Measurements from ENCODE around the gene CISD2. TPM values are rescaled to one million over a fixed set of nuclear protein-coding genes. Genes with fewer than 3 reads are reported as not detected.

The CISD2 gene
- total RNA-seq, 4 donors from 2014 or later = 9.9 to 11.1 (median 10.4) TPM

- H3K9me3 ChIP-seq = no peaks in the 10 kb centered on the region
- 4% methylated on average over 2 of the region's 2 CpGs for WGBS
- TF ChIP-seq POLR2AphosphoS5 (IDR thresholded peaks at IDR 0.05) (no peak), CTCF (IDR thresholded peaks at IDR 0.05) (no peak), POLR2A (IDR thresholded peaks at IDR 0.05) (no peak), EP300 (IDR thresholded peaks at IDR 0.05) (no peak)
- H3K36me3 ChIP-seq = no peaks in the 10 kb centered on the region
- DNase-seq (ENCODE audit: low spot score in 2 of 2) = no peak
- peaks cover 61% of the 10 kb centered on the region for H3K4me1 ChIP-seq
- peak overlapping the region; percentile 68 for H3K4me3 ChIP-seq
- peak overlapping the region; percentile 100 for H3K27ac ChIP-seq
- no peaks in the 10 kb centered on the region for H3K27me3 ChIP-seq
Observed at GRCh38 chr4:102824398-102824797, 44.4 kb upstream of the CISD2 start.

DNA sequence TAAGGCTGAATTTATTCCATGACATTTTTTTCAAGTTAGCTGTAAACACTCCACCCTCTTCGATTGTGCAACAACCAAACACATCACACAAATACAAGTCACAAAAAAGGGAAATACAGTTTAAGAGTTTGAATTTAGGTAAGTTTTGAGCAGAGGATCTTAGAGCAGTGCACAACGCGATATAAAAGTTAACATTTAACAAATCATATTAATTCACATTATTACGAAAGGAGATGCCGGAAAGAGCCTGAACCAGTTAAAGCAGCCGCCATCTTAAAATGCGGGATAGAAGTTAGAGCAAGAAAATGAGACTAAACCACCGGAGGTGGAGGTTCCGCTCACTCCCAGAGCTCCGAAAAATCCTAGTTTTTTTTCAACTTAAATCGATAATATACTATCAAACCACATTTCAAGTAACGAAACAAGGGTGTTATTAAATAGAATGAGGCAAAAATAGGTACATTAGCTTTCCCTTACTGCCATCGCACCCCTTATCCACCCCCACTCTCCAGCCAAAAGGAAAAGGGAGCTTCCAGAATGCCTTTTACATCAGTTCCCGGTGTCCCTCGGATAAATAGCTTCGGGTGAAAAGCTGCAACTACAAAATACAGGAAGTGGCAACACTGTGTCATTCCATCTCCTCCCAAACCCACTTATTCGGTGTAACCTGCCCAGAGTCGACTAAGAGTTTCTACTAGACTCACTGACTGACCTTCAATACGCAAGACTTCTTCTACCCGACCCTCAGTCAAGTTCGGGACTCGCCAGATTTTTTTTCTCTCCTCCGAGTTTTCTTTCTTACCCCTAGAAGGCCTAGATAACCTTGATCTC, 43.3 kb upstream of the CISD2 start:
- DNase-seq (ENCODE audit: low spot score in 2 of 2) = no peak
- Histone ChIP-seq H3K4me3 (peak overlapping the region; percentile 68), H3K27ac (peak overlapping the region; percentile 100), H3K36me3 (no peaks in the 10 kb centered on the region), H3K27me3 (no peaks in the 10 kb centered on the region), H3K9me3 (no peaks in the 10 kb centered on the region), H3K4me1 (peaks cover 55% of the 10 kb centered on the region)
- TF ChIP-seq POLR2AphosphoS5 (IDR thresholded peaks at IDR 0.05) = no peak
- peak in 1 of 2 donors; percentile 12 for TF ChIP-seq POLR2A (IDR thresholded peaks at IDR 0.05)
- under 1% methylated on average over 23 of the region's 23 CpGs for WGBS

GRCh38 chr4:102826105-102826889, 42.5 kb upstream of the CISD2 start:
- Histone ChIP-seq H3K4me3 (peak overlapping the region; percentile 68), H3K36me3 (no peaks in the 10 kb centered on the region), H3K27ac (peak overlapping the region; percentile 100), H3K4me1 (peaks cover 47% of the 10 kb centered on the region), H3K9me3 (no peaks in the 10 kb centered on the region), H3K27me3 (no peaks in the 10 kb centered on the region)
- peak in 1 of 2 donors; percentile 80 for DNase-seq (ENCODE audit: low spot score in 2 of 2)
- TF ChIP-seq POLR2A (IDR thresholded peaks at IDR 0.05) = no peak
- TF ChIP-seq CTCF (IDR thresholded peaks at IDR 0.05) = no peak
- WGBS = under 1% methylated on average over 38 of the region's 38 CpGs

- peak within 1 kb of the TSS; percentile 100 for H3K27ac ChIP-seq
- H3K36me3 ChIP-seq = no peaks in the 10 kb centered on the region
- H3K27me3 ChIP-seq = no peaks in the 10 kb centered on the region
- peak in 1 of 2 donors; percentile 5 for TF ChIP-seq CTCF (IDR thresholded peaks at IDR 0.05)
- TF ChIP-seq POLR2AphosphoS5 (IDR thresholded peaks at IDR 0.05) = peak; percentile 49 to 98 (median 92)
- TF ChIP-seq POLR2A (IDR thresholded peaks at IDR 0.05) = peak; percentile 83 to 95
- TF ChIP-seq EP300 (IDR thresholded peaks at IDR 0.05) = no peak
- H3K4me3 ChIP-seq = peak within 1 kb of the TSS; percentile 68
- peak; percentile 98 for DNase-seq (ENCODE audit: low spot score in 2 of 2)
- H3K4me1 ChIP-seq = peaks cover 39% of the 10 kb centered on the region
- H3K9me3 ChIP-seq = no peaks in the 10 kb centered on the region
- WGBS = under 1% methylated on average over 51 of the region's 73 CpGs
Observed at GRCh38 chr4:102826890-102827673, 41.7 kb upstream of the CISD2 start, which contains the start of gene UBE2D3. TSS of gene UBE2D3 (minus strand) at chr4:102827551. CDS start at chr4:102826508, 1,043 bp downstream.

DNA sequence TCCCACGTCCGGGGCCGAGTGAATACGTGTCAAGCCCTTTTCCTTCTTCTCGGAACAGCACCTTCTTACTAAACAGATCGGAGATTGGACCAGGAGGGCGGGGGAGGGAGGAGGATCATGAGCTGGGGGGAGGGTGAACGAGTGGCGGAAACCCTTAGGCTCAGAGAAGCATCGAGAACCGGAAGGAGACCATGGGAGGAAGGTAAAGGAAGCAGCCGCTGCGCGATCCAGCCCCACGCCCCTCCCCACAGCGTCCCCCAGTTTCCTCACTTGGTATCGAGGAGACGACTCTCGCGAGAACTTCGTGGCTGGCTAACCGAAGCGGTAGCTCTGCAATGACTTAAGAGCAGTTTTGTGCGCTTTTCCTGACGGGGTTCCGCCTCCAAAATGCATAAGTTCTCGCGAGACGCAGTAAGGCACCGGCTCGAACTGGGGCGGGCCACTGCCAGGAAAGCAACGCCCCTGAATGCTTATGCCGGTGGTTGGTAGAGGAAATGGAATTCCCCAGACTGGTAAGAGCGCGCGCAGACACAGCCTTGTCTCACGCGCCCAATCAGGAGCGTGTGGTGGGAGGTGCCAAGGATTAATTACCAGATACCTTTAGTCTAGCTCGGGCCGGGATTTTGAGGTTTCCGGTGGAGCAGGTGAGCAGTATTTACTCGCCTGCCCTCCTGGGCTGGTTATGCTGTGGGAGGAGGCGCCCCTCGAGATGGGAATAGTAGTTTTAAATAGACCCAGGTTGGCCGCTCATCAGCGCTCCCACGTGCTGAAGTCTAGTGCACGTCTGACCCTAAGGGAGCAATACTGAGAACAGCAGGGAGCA, 40.9 kb upstream of the CISD2 start:
- Histone ChIP-seq H3K4me3 (peak overlapping the region; percentile 68), H3K4me1 (peaks cover 31% of the 10 kb centered on the region), H3K27me3 (no peaks in the 10 kb centered on the region), H3K9me3 (no peaks in the 10 kb centered on the region), H3K27ac (peak overlapping the region; percentile 100), H3K36me3 (no peaks in the 10 kb centered on the region)
- peak in 2 of 3 donors; percentile 48 to 79 for TF ChIP-seq POLR2AphosphoS5 (IDR thresholded peaks at IDR 0.05)
- TF ChIP-seq EP300 (IDR thresholded peaks at IDR 0.05) = no peak
- no peak for TF ChIP-seq CTCF (IDR thresholded peaks at IDR 0.05)
- peak; percentile 14 to 19 for TF ChIP-seq POLR2A (IDR thresholded peaks at IDR 0.05)
- 0% methylated on average over 42 of the region's 50 CpGs for WGBS
- peak; percentile 99 to 100 for DNase-seq (ENCODE audit: low spot score in 2 of 2)
